CD4-positive, alpha-beta T cell treated with Interleukin-12 subunit alpha and Interleukin-12 subunit beta, for 1 hour (primary cell): ENCODE data around the gene KAT2A.
"Not testable (repeated sequence)": the region's sequence is repeated elsewhere in the genome, so short reads cannot be mapped to it uniquely, and the experiment has no call there.

Experiments
- DNase-seq: peaks from one replicate; pipeline ENCODE4 v3.0.0-alpha.2; 2020

The KAT2A gene

DNA sequence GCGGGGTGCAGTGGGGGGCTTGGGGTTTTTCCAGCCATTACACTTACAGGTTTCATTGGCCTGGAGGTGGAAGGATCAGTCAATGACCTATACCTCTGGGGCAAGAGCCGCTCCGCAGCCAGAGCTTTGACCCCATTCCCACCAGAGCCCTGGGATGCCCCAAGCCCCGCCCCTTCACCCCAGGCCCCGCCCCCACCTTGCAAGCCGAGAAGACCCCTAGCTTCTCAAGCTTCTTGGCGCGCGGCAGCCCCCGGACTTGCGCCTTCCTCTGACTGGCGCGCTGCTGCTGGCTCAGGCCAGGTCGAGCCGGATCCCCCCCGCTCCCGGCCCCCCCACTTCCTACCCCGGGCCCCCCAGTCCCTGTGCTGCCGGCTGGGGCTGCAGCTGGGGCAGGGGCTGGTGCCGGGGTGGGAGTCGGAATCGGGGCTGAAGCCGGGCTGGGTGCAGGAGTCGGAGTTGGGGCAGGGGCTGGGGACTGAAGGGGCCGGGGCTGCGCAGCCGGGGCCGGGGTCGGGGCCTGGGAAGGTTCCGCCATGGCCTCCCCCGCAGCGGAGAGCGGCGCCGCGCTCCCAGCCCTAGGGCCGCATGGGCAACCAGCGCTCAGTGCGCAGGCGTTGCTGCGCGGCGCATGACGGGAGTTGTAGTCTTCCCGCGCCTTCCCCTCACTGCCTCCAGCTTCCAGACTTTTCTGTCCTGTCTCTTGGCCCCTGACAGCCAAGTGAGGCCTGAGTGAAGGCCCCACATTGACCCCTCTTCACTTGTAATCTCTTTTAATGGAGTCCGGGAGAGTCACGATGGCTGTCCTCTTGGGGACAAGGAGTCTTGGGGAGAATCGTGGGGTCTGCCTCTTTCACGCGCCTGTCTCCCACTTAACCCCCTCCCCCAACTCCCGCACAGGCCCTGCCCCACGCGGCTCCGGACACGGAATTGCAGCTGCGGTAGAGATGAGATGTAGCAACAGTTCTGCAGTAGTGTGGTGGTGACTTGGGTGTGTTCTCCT, at the start of gene KAT2A:
KAT2A (minus strand) TSS at position 598 of the 1,000 bp plus-strand sequence; CDS start at position 535, 63 bp downstream.
- DNase-seq: peak; percentile 79

DNA sequence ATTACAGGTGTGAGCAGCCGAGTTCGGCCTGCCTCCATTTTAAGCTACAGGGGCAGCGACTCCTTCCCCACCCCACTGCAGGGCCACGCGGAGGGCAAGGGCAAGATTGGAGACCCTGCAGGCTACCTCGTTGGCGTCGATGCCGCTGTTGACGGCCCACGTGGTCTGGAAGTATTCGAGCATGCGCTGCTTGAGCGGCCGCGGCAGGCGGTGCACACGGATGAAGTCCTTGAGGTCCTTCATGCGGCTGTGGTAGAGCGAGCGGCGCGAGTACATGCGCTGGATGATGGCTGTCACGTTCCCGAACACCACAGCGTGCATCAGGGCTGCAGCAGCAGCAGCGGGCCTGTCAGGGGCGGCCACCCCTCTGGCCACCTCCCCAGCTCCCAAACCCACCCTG, 48.2 kb upstream of the KAT2A start:
- DNase-seq: no peak

DNA sequence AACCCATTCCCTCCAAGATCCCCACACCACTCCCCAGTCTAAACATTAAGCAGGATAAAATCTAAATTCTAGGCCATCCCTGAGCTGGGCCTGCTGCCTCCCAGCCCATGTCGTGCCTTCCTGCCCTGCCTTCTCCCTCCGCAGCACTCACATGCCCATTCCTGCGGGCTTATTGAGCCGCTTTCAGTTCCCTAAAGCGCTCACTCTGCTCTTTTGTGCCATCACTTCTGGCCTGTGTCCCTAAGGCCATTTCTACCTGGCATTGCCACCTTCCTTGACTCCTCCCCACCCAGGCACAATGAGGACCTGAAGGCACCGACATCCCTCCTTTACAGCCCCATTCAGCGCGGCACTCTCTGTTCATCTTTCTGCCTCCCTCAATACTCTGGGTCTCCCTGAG, 46.6 kb upstream of the KAT2A start:
- no peak for DNase-seq

DNA sequence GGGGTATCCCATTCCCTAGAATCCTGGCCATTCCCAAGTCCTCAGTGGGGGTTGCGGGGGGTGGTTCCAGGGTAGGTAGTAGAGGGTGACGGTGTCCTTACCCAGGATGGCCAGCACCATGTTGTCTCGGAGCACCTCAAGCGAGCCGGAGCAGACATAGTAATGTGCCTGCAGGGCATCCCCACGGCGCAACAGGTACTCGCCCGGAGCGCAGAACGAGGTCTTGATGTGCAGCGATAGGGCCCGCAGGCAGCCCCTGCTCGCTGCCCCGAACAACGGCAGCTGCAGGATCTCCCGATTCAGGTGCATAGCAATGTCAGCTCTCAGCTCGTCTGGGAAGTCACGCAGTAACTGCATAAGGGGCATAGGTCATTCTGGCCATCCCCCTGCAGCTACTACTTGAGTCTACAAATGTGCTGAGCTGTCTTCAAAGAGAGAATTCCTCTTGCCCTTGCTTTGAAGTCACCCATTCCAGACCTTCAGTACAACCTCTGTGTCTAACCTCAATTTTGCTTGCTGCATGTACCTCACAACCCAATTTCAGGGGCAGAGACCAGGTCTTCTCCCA, 45.1 kb upstream of the KAT2A start:
- DNase-seq: no peak

DNA sequence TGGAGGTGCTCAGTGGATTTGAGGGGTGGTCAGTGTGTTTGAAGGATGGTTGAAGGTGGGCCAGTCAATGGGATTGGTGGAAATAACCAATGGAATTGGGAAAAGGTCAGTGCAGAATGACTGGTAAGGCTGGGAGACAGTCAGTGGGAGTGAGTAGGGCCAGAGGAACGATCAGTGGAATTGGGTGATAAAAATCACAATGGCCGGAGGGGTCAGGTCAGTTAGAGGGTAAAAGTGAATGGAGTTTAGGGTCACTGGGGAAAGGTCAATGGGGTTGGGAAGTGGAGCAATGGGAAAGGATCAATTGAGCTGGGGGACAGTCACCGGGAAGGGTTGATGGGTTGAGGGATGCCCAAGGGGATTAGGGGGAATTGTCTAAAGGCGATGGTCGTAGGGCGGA, 44.6 kb upstream of the KAT2A start:
- no peak for DNase-seq

DNA sequence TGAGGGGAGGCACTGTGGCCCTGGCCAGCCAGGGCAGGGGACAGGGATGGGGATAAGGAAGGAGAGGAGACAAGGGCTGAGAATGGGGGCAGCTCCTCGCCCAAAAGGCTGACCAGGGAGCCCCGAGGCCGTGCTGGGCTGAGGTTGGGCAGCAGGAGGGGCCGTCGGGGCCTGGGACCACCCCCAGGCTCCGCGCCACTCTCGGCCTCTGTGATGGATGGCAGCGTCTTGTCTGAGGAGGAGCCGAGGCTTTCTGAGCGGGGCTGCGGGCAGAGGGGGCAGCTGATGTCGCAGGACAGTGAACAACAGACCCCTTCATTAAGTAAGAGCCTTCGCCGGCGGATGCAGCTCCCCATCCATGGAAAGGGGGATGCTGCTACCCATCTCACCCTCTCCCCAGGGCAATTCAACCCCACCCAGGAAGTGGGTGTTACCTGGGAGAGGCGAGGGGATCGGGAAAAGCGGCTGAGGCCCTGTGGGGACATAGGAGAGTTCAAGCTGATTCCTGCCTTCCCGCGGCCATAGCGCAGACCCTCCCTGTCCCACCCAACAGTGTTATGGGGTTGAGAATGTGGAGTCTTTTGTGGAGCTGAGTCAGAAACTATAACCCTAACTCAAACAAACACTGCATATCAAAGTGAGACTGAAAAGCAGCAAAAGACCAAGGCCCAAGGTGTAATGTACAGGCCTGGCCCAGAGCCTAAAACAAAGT, 42.7 kb upstream of the KAT2A start:
- no peak for DNase-seq

DNA sequence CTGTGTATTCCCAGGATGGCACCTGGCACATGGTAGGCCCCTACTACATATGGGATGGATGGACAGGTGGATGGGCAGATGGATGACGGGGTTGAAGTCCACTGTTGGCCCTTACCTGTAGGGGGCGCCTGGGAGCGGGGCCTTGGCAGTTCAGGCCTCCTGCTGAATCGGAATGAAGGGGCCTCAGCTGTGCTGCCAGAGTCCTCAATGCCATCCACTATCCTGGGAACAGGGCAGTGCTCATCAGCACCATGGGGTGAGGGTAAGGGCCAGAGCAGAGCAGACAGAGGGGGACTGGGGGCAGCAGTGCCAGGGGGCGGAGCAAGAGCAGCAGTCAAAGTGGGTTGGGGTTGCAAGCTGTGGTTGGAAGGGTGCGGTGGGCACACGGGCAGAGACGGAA, 41.9 kb upstream of the KAT2A start:
- DNase-seq: peak; percentile 32

DNA sequence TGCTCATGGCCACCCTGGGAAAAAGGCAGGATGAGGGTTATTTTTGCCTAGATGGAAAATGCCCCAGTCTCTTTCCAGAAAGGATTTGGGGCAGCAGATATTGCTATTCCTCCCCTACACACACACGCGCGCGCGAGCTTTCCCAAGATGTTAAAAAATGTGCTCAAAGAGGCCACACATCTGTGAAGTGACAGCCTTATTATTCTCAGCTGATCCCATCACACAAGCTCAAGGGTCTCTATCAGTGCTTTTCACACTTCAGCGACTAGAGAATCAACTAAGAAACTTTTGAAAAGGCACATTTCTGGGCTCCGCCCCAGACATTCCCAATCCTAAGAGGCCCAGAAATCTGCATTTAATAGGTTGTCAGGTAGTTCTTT, 39.4 kb upstream of the KAT2A start:
- no peak for DNase-seq

DNA sequence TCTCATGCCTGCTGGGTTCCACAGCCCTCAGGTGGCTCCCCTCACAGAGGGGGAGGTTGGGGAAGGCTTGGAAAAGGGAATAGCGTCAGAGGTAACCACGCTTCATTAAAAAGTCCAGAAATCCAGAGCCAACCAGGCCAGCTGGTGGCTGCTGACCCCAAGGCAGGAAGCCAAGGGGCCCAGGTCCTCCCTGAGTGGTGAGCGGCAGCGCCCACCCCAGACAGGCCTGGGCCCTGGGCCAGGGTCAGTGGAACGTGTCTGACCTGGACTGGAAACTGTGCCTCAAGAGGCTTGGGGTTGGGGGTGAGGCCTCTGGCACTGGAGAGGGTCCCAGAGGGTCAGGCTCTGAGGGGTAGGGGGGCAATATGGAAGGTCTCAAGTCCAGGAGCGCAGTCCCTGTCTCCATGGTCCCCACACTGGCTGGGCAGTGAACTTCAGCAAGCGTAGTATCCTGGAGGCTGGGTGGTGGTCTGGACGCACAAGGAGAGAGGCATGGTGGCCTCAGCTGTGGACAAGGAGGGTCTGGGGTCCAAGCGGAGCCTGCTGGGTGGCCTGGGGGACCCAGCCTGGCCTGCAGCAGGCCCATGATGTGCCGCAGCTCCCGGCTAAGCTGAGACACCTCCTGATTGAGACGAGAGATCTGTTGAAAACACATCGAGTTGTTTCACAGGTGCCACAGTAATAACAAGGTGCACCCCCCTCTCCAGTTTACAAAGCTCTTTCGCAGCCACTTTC, 38.8 kb upstream of the KAT2A start:
- DNase-seq: no peak

DNA sequence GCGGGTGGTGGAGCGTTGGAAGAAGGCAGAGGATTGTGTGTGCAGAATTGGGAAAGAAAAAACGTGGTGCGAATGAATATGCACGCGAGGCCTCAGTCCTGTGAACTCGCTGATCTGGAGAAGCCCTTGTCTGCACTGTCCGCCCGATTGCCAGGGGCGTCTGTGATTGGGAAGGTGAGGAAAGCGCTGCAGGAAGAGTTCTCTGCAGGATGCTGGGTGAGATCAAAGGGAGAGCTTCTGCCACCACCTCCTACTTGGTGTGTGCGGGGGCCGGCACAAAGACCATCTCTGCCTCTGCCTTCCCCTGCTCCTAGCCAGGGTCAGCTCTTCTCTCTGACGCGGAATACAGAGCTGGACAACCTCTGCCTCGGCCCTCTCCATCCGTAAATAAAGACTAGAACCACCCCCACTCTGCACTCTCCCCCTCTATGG, 34.5 kb upstream of the KAT2A start:
- DNase-seq: no peak

DNA sequence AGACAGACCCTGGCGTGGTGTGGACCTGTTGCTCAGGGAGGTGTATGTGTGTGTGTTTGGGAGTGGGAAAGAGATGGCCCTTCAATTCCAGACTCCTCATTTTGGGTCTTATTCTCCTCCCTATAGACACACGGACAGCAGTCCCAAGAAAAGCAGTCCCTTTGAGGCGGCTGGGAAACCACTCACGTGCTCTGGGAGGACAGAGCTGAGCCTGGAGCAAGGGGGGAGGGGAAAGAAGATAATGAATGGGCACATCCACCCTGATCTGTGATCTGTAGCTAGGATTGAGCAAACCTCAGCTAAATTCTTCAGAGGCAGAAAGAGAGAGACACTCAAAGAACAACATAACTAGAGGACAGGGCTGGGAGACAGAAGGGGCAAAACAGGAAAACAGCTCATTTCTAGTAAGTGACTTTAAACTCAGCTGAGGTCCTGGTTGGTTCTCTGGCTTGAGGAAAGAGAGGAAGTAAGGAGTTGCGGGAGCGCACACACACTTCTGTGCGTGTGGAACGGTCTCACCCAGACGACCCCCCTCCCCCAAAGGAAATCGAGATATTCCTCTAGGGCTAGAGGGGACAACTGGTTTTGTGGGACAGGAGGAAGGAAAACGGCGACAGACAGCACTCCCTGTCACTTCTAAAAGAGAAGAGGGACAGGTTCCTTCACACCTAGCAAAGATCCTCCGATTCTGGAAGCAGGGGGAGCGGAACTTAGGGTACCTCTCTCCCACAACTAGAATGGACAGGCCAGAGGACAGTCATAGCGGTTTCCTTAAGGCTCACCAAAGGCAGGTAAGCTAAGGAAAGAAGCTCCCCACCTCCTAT, 33.0 kb upstream of the KAT2A start:
- DNase-seq: no peak

DNA sequence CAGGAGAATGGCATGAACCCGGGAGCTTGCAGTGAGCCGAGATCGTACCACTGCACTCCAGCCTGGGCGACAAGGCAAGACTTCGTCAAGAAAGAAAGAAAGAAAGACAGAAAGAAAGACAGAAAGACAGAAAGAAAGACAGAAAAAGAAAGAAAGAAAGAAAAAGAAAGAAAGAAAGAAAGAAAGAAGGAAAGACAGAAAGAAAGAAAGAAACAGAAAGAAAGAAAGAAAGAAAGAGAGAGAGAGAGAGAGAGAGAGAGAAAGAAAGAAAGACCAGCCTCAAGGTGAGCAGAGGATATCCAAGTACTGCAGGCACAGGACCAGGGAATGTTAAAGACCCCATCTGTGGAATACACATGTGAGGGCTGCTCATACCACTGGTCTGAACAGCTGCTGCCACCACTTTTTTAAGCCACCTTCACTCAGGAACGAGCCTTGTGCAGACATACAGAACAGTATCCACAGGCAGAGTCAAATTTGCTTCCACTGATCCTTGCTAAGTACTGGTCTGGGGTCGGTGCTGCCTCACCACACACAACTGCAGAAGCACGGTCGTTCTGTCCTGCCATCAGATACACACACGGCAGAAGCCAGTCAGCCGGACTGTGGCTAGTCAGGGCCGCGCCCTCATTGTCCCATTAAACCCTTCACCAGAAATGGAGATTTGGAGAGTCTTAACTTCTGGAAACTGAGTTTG, 25.9 kb upstream of the KAT2A start:
- no peak for DNase-seq

DNA sequence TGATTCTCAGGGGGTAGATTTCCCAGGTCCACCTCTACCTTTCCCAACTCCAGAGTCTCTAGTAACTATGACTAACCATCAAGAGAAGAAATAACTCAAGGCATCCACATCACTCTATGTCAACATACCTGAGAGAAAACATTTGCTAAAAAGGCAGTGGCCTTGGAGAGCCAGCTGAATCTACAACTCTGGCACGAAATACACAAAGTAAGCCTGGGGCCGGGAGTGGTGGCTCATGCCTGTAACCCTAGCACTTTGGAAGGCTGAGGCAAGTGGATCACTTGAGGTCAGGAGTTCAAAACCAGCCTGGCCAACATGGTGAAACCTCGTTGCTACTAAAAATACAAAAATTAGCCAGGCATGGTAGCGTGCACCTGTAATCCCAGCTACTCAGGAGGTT, 22.0 kb upstream of the KAT2A start:
- not testable (repeated sequence) for DNase-seq

DNA sequence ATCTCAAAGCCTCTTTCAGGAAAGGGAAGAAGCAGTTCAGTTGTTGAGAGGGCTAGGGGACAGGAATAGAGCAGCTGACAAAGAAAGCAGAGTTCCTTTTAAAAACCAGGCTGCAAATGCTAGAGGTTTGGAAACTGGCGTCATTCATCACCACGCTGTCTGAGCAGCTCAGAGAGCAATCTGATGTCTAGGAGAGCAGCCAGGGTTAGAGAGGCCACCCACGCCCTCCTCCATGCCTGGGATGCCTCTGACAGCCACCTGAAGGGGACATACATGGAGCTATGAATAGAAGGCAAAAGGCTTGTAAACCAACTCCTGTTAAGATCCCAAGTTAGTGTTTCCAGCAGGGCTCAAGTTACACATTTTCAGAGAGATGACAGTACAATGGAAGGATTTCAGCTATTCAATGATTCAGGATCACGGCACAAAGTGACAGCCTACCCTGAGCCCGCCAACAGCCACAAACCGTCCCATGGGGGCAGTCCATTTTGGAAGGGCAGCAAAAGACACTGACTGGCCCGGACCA, 21.3 kb upstream of the KAT2A start:
- no peak for DNase-seq

DNA sequence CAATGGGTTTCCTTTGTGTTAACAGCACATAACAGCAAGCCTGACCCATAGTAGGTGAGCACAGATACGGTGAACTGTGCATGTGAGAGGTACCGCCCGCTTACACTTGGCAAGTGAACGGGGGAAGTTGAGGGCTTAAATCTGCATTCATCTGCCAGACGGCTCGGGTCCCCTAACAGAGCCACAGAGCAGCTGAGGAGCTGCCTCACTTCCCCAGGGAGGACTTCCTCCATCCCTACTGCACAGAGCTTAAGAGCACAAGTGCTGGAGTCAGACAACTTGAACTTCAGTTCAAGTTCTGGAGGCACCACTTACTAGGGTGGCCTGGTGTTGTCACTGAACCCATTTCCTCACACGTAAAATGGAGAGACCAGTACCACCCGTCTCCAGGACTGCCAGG, 20.2 kb upstream of the KAT2A start:
- DNase-seq: no peak

DNA sequence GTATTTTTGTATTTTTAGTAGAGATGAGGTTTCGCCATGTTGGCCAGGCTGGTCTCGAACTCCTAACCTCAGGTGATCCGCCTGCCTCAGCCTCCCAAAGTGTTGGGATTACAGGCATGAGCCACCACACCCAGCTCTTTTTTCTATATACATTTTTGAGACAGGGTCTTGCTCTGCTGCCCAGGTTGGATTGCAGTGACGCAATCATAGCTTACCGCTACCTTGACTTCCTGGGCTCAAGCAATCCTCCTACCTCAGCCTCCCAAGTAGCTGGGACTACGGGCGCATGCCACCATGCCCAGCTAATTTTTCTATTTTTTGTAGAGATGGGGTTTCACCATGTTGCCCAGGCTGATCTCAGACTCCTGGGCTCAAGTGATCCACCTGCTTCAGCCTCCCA, 19.5 kb upstream of the KAT2A start:
- not testable (repeated sequence) for DNase-seq

DNA sequence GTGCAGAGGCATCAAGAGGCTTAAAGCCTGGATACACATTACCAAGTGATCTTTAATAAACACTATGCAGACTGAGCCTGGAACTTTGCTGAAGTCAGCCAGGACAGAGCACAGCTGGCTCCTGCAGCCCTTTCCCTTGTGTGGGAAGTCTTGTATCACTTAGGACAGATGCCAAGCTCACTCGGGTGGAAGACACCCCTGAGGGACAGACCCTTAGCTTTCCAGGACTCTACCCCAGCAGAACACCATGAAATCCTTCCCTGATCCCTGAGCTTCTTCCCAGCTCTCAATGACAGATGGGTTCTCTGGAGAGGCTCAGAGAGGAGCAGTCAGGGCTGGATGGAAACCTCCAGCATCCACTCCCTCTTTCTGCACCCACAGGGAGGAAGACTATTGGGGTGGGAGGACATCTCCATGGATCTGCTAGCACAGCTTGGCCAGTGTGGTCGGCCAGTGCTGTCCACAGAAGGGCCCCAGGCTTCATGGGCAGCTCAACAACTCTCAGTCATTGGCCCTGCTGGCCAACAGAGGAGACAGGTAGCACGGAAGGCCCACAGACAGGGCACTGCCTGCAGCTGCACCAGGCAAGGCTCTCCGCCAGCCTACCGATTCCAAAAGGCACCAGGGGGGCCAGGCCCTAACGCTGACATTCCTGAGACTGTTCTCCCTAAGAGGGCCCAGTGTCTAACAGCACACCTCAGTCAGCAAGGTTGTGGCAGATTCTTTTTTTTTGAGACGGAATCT, 17.8 kb upstream of the KAT2A start:
- no peak for DNase-seq

DNA sequence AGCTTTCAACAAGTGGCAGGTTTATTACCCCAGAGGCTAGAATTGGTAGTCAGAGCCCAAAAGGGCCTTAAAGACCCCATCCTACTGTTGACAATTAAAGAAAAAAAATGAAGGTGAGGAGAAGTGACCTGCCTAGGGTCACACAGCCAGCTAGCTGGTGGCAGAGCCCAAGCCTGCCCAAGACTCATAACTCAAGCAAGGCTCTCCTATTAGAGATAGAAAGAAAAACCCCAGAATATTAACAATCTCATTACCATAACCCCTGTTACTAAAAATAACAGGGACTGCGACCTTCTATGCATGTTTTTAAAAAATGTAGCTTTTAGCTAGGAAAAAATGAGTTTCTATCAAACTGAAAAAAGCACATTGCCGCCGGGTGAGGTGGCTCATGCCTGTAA, 15.5 kb upstream of the KAT2A start:
- no peak for DNase-seq

DNA sequence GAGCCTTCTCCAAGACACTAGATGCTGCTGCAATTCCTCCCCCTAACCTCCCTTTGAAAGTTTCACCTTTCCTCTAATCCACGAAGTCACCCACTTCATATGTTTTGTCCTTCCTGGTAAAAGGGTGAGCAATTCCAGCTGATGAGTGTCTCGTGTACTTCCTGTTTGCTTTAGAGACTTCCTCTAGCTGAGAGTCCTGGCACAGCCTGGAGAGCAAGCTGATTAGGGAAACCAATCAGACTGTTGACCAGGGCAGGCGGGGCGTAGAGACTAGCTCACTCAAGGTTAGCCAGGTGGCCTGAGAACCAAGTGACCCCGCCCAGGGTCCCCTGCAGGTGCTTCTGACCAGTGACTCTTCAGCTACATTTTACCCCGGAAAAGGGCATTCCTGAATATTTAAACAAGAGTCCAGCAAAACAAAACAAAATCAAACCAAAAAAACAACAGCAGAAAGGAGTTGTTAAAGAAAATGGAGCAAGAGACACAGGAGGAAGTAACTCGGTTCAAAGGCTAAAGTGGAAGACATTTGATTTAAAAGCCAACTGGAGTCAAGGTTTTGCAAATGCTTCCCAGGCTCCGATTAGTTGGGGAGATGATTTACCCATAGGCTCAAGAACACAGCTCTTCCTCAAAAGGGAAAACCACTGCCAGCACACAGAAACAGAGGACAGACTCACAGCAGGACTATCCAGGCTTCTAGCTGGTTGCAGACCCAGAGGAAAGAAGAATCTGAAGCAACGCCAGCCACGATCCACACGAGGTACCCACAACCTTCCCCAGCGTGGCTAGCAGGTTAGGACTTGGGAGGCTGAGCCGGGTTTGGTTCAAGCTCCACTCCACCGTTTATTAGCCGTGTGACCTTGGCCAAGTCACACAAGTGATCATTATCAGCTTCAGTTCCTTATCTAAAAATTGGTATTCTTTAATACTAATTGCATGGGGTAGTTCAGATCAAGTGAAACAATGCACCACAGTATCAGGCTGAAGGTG, 14.8 kb upstream of the KAT2A start:
- DNase-seq: no peak
